Gastrocnemius medialis (tissue), 4 donors: ENCODE measurements around the gene HMG20A. TPM values are rescaled to one million over a fixed set of nuclear protein-coding genes. Genes with fewer than 3 reads are reported as not detected.

ENCODE experiments used
- ATAC-seq, 2 donors: fragments of 150-250 bp; one replicate each; pipeline ENCODE4 v1.9.1; 2016
- DNase-seq, 2 donors: peaks; one replicate each; pipeline ENCODE4 v3.0.0-alpha.2; 2019
- H3K27ac ChIP-seq, 4 donors: fragments of 200-600 bp; sonication (generic); 1 replicate in 1 of 4; 2 replicates in 3 of 4; pipeline ENCODE4 v1.5.1; 2016 to 2018; ENCODE audit warnings: mild to moderate bottlenecking in 2 of 4, moderate library complexity in 1 of 4
- H3K27me3 ChIP-seq, 3 donors: fragments of 200-600 bp; sonication (generic) in 2 of 3; 1 replicate in 1 of 3; 2 replicates in 2 of 3; pipeline versions ENCODE4 v1.5.1 to v1.6.0; 2016 to 2019; ENCODE audit warnings: mild to moderate bottlenecking in 1 of 3, moderate library complexity in 1 of 3
- H3K36me3 ChIP-seq, 2 donors: fragments of 200-600 bp; sonication (generic) in 1 of 2; one replicate each; pipeline ENCODE4 v1.5.1; 2017 to 2018
- H3K4me1 ChIP-seq, 2 donors: fragments of 200-600 bp; sonication (generic) in 1 of 2; one replicate each; pipeline ENCODE4 v1.5.1; 2016 to 2017; ENCODE audit warnings: mild to moderate bottlenecking in 2 of 2
- H3K4me3 ChIP-seq, 4 donors: fragments of 200-600 bp; sonication (generic) in 3 of 4; 1 replicate in 1 of 4; 2 replicates in 3 of 4; pipeline ENCODE4 v1.5.1; 2016 to 2019; ENCODE audit warnings: mild to moderate bottlenecking in 2 of 4
- H3K9me3 ChIP-seq, 3 donors: fragments of 200-600 bp; sonication (generic) in 2 of 3; 1 replicate in 1 of 3; 2 replicates in 2 of 3; pipeline ENCODE4 v1.5.1; 2016 to 2019
- POLR2A ChIP-seq, 2 donors: fragments of 450-650 bp; IDR thresholded peaks; one replicate each; pipeline ENCODE4 v1.6.1; 2017; ENCODE audit warnings: antibody characterized with exemption in 2 of 2, mild to moderate bottlenecking in 2 of 2, moderate library complexity in 2 of 2
- in situ Hi-C, 4 donors: fragments of 200-750 bp; cut with MboI; loops; one replicate each; pipeline versions ENCODE4 v1.15.0 to v1.8.0; 2017; ENCODE audit warnings: low sequenced_read_pairs in 4 of 4
- intact Hi-C: fragments of 100-400 bp; cut with DNase I; formaldehyde crosslinking; loops from one replicate; pipeline ENCODE4 v1.15.1; 2023; ENCODE audit warnings: low total_unique reads
- total RNA-seq, 4 donors: library from RNA; depleted of rRNA; stranded (reverse); fragments of >200 nt; gene quantifications; one replicate each; pipeline versions ENCODE4 v1.1.0 to v1.2.3, GENCODE V29; 2016
- TF ChIP-seq, protein P1 (sequence below), 5 experiments: fragments of 450-650 bp in 3 of 5; fragments of 200-600 bp in 2 of 5; sonication (generic) in 2 of 5; IDR thresholded peaks in 4 of 5; conservative IDR thresholded peaks in 1 of 5; 1 replicate in 4 of 5; 2 replicates in 1 of 5; pipeline ENCODE4 v1.5.1; 2016 to 2019; ENCODE audit warnings: antibody characterized with exemption in 5 of 5, mild to moderate bottlenecking in 3 of 5, moderate library complexity in 3 of 5

Gene HMG20A
- total RNA-seq: 10 to 100 TPM; 17.7 to 39.6 (median 29.9) TPM

DNA sequence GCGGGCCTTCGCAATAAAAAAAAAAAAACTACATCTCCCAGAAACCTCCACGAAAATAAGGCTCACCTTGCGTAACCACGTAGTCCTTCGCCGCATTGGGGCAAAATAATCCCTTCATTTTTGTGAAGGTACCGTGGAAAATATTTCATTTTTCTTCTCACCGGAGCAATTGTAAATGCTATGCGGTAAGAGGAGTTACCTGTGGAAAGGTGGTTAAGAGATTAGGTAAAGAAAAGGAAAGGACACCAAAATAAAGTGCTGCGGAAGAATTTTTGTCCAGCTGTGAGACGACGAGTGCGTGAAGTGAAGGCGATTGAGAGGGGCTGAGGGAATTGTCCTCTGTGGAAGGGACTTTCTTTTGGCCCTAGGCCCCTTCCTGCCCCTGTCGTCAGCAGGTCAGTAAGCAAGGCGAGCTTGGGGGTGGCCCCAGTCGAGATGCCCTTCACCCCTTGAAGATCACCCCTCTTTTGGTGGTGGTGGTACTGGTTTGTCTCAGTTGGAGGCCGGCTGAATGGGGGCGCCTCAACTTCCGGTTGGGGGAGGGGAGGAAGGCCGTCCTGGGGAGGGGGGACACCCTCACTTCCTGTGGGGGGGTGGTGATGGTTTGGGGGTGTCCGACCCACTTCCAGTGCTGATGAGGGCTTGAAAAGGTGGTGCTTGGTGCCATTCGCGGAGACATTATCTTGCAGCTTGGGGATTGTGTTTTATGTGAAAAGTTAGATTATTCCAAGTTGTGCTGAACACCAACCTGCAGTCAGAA is at the start of gene HMG20A:
Gene HMG20A, plus strand, starts transcription at position 279 of the 760 bp plus-strand sequence. CDS start 37,520 bp downstream, outside the sequence.
- intact Hi-C loops (loop anchor here (2.0 to 10.0 kb wide), 2 partner anchors 76 to 1966 kb away; partner anchors contain the start of gene SIN3A), in situ Hi-C loops (no loop called here)
- Histone ChIP-seq H3K27ac (peak within 1 kb of the TSS; percentile 87 to 98 (median 97)), H3K36me3 (no peaks in the 10 kb centered on the region), H3K27me3 (no peaks in the 10 kb centered on the region), H3K4me3 (peak within 1 kb of the TSS; percentile 77 to 91 (median 84)), H3K4me1 (peaks cover 56 to 66% of the 10 kb centered on the region in 2 donors), H3K9me3 (no peaks in the 10 kb centered on the region)
- TF ChIP-seq, protein P1, sequence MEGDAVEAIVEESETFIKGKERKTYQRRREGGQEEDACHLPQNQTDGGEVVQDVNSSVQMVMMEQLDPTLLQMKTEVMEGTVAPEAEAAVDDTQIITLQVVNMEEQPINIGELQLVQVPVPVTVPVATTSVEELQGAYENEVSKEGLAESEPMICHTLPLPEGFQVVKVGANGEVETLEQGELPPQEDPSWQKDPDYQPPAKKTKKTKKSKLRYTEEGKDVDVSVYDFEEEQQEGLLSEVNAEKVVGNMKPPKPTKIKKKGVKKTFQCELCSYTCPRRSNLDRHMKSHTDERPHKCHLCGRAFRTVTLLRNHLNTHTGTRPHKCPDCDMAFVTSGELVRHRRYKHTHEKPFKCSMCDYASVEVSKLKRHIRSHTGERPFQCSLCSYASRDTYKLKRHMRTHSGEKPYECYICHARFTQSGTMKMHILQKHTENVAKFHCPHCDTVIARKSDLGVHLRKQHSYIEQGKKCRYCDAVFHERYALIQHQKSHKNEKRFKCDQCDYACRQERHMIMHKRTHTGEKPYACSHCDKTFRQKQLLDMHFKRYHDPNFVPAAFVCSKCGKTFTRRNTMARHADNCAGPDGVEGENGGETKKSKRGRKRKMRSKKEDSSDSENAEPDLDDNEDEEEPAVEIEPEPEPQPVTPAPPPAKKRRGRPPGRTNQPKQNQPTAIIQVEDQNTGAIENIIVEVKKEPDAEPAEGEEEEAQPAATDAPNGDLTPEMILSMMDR (IDR thresholded peaks at IDR 0.05 in 4 of 5, conservative IDR thresholded peaks at IDR 0.05 in 1 of 5): no peak
- peak in 1 of 2 donors; percentile 26 for TF ChIP-seq POLR2A (IDR thresholded peaks at IDR 0.05)
- ATAC-seq (peak; percentile 70 to 76), DNase-seq (peak; percentile 32 to 56)

DNA sequence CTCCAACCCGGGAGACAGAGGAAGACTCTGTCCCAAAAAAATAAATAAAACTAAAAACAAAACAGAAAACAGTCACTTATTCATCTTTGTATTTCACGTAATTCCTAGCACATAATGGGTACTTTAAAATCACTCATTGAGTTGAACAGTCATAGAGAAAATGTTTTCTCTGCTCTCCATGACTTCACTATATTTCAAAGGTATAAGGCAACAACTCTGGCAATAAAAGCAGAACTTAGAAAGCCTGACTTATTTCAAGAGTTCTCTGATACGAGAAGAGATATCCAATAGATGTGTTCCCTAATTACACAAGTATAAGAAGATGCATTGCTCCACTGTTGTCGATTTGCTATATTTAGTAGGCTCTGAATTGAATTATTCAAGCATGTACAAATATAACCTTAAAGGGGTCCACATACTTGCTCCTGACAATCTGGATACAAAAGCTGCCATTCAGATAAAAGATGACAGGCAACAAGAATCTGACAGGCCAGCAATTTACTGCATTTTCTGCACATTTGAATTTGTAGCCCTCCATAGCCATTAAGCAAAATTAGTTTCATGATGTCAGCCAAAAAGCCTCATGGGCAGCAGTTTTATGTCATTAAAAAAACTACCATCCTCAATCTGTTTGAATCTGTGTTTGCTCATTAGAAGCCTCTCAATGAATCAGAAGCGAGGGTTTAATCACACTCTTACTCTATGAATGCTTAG is 48.7 kb upstream of the HMG20A start:
- Histone ChIP-seq H3K27me3 (no peaks in the 10 kb centered on the region), H3K4me3 (no peak overlapping the region), H3K36me3 (no peaks in the 10 kb centered on the region), H3K9me3 (no peaks in the 10 kb centered on the region), H3K27ac (no peak overlapping the region), H3K4me1 (peaks cover 7 to 13% of the 10 kb centered on the region in 2 donors)
- no peak for ATAC-seq
- in situ Hi-C loops (no loop called here), intact Hi-C loops (no loop called here)
- TF ChIP-seq, protein P1 (IDR thresholded peaks at IDR 0.05 in 4 of 5, conservative IDR thresholded peaks at IDR 0.05 in 1 of 5): no peak
- TF ChIP-seq POLR2A (IDR thresholded peaks at IDR 0.05): no peak
- DNase-seq: no peak

DNA sequence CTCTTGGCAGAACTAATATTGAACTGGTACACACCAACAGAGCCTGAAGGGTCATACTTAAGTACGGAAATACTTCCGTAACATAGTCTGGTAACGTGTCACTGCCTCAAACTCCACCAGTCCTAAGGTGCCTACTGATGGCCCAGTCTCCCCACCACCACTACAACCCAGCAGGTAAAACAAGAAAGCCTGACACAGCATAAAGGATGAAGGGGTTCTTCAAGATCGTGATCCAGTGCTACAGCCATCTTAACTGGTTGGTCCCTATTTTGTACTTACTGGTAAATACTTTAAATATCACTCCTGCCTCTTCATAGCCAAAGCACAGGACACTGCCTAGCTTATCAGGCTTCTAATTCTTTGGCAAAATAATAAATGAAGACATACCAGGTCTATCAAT is 47.2 kb upstream of the HMG20A start:
- intact Hi-C loops (no loop called here), in situ Hi-C loops (no loop called here)
- H3K27ac ChIP-seq: no peak overlapping the region
- H3K4me3 ChIP-seq: no peak overlapping the region
- TF ChIP-seq, protein P1 (IDR thresholded peaks at IDR 0.05 in 4 of 5, conservative IDR thresholded peaks at IDR 0.05 in 1 of 5): no peak
- TF ChIP-seq POLR2A (IDR thresholded peaks at IDR 0.05): no peak
- no peak for DNase-seq
- no peak for ATAC-seq
- H3K4me1 ChIP-seq: peaks cover 7 to 13% of the 10 kb centered on the region in 2 donors
- H3K27me3 ChIP-seq: no peaks in the 10 kb centered on the region
- H3K36me3 ChIP-seq: no peaks in the 10 kb centered on the region
- no peaks in the 10 kb centered on the region for H3K9me3 ChIP-seq

DNA sequence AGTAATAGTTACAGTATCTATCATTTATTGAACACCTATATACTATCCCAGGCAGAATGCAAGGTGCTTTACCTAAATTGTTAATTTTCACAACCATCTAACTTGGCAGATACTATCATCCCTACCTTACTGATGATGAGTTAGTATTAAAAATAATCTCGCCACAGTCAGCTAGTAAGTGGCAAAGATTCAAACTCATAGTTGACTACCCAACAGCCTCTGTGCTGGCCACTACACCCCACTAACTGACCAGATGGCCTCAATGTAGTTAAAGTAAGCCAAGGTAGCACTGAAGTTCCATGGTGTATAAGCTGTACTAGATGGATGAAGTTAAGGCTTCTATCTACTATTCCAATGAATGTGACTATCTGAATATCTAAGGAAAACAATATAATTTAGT is 45.6 kb upstream of the HMG20A start:
- no peaks in the 10 kb centered on the region for H3K27me3 ChIP-seq
- peaks cover 7 to 13% of the 10 kb centered on the region in 2 donors for H3K4me1 ChIP-seq
- H3K4me3 ChIP-seq: no peak overlapping the region
- no peak overlapping the region for H3K27ac ChIP-seq
- intact Hi-C loops (no loop called here), in situ Hi-C loops (no loop called here)
- H3K9me3 ChIP-seq: no peaks in the 10 kb centered on the region
- H3K36me3 ChIP-seq: no peaks in the 10 kb centered on the region
- ATAC-seq: no peak
- no peak for DNase-seq
- no peak for TF ChIP-seq POLR2A (IDR thresholded peaks at IDR 0.05)
- TF ChIP-seq, protein P1 (IDR thresholded peaks at IDR 0.05 in 4 of 5, conservative IDR thresholded peaks at IDR 0.05 in 1 of 5): no peak
